Activated T-cell treated with anti-CD3 and anti-CD28 coated beads, Interleukin-2, amount 50 U/mL, for 72 hours (primary cell): ENCODE measurements around the gene SFXN5. TPM values are rescaled to one million over a fixed set of nuclear protein-coding genes. Genes with fewer than 3 reads are reported as not detected.

Source experiments
- ATAC-seq, 2 donors: fragments of 150-1000 bp; cut with Tn5 transposase; replicated peaks in 1 of 2; 2 replicates each; pipeline ENCODE4 v1.10.0; 2021; ENCODE audit warnings: moderate library complexity in 2 of 2, mild to moderate bottlenecking in 1 of 2
- DNase-seq, 2 donors: peaks; one replicate each; pipeline ENCODE4 v3.0.0; 2021 to 2022; ENCODE audit warnings: mixed read lengths in 1 of 2
- H3K27ac Mint-ChIP-seq: one replicate; pipeline ENCODE4 v1.8.0; 2022; ENCODE audit warnings: mild to moderate bottlenecking, moderate library complexity, mixed read lengths
- H3K27me3 Mint-ChIP-seq: one replicate; pipeline ENCODE4 v1.8.0; 2022; ENCODE audit warnings: low read depth, mixed read lengths
- H3K36me3 Mint-ChIP-seq, 2 donors: one replicate each; pipeline ENCODE4 v1.8.0; 2022; ENCODE audit warnings: mixed read lengths in 2 of 2, mild to moderate bottlenecking in 1 of 2; ENCODE audit not compliant: insufficient read depth in 2 of 2
- H3K4me1 Mint-ChIP-seq: one replicate; pipeline ENCODE4 v1.8.0; 2022; ENCODE audit warnings: low read depth, mixed read lengths
- H3K4me3 Mint-ChIP-seq, 2 donors: one replicate each; pipeline ENCODE4 v1.8.0; 2022; ENCODE audit warnings: mild to moderate bottlenecking in 2 of 2, mixed read lengths in 2 of 2, moderate library complexity in 2 of 2
- H3K9me3 Mint-ChIP-seq, 2 donors: one replicate each; pipeline ENCODE4 v1.8.0; 2022; ENCODE audit warnings: mixed read lengths in 2 of 2
- total RNA-seq, 2 donors: library from RNA; stranded (reverse); gene quantifications; one replicate each; pipeline ENCODE4 v1.2.3, GENCODE V29; 2022

Gene SFXN5
- total RNA-seq, 2 donors from 2014 or later, result 9.1 to 10.1 TPM

- DNase-seq (no peak), ATAC-seq (no peak)
- Mint-ChIP-seq H3K36me3 (no peaks in the 10 kb centered on the region), H3K4me1 (no peaks in the 10 kb centered on the region), H3K27me3 (no peaks in the 10 kb centered on the region), H3K9me3 (no peaks in the 10 kb centered on the region), H3K27ac (no peak overlapping the region), H3K4me3 (no peak overlapping the region)
Observed at GRCh38 chr2:72933646-72934151, 137.8 kb downstream of the SFXN5 start.

GRCh38 chr2:72933207-72933606 is 138.3 kb downstream of the SFXN5 start:
- DNase-seq, result no peak
- H3K27me3 Mint-ChIP-seq, result no peaks in the 10 kb centered on the region
- ATAC-seq, result no peak
- H3K4me3 Mint-ChIP-seq, result no peak overlapping the region
- H3K27ac Mint-ChIP-seq, result no peak overlapping the region
- no peaks in the 10 kb centered on the region for H3K36me3 Mint-ChIP-seq
- H3K9me3 Mint-ChIP-seq, result no peaks in the 10 kb centered on the region
- H3K4me1 Mint-ChIP-seq, result no peaks in the 10 kb centered on the region

- Mint-ChIP-seq H3K9me3 (no peaks in the 10 kb centered on the region), H3K27ac (no peak overlapping the region), H3K36me3 (no peaks in the 10 kb centered on the region), H3K4me3 (no peak overlapping the region), H3K27me3 (no peaks in the 10 kb centered on the region), H3K4me1 (no peaks in the 10 kb centered on the region)
- ATAC-seq (no peak), DNase-seq (no peak)
Observed at GRCh38 chr2:72932805-72933204, 138.7 kb downstream of the SFXN5 start.

GRCh38 chr2:72932045-72932740 is 139.3 kb downstream of the SFXN5 start:
- peak; percentile 20 to 31 for ATAC-seq
- Mint-ChIP-seq H3K4me1 (no peaks in the 10 kb centered on the region), H3K27me3 (no peaks in the 10 kb centered on the region), H3K4me3 (no peak overlapping the region), H3K27ac (no peak overlapping the region), H3K36me3 (no peaks in the 10 kb centered on the region), H3K9me3 (no peaks in the 10 kb centered on the region)
- DNase-seq, result no peak

GRCh38 chr2:72931280-72931910 is 140.1 kb downstream of the SFXN5 start:
- Mint-ChIP-seq H3K4me3 (no peak overlapping the region), H3K36me3 (no peaks in the 10 kb centered on the region), H3K4me1 (no peaks in the 10 kb centered on the region), H3K9me3 (no peaks in the 10 kb centered on the region), H3K27ac (no peak overlapping the region), H3K27me3 (no peaks in the 10 kb centered on the region)
- ATAC-seq, result peak; percentile 80 to 85
- DNase-seq, result peak in 1 of 2 donors; percentile 52

GRCh38 chr2:72929010-72929409 is 142.5 kb downstream of the SFXN5 start:
- Mint-ChIP-seq H3K4me3 (no peak overlapping the region), H3K27ac (no peak overlapping the region), H3K9me3 (no peaks in the 10 kb centered on the region), H3K36me3 (no peaks in the 10 kb centered on the region), H3K27me3 (peaks cover 2% of the 10 kb centered on the region), H3K4me1 (peaks cover 2% of the 10 kb centered on the region)
- no peak for DNase-seq
- ATAC-seq, result no peak

- Mint-ChIP-seq H3K4me1 (peaks cover 7% of the 10 kb centered on the region), H3K27me3 (peaks cover 13% of the 10 kb centered on the region), H3K9me3 (no peaks in the 10 kb centered on the region), H3K36me3 (no peaks in the 10 kb centered on the region), H3K4me3 (no peak overlapping the region), H3K27ac (no peak overlapping the region)
- DNase-seq (no peak), ATAC-seq (no peak)
Observed at GRCh38 chr2:72927619-72928550, 143.6 kb downstream of the SFXN5 start.

- Mint-ChIP-seq H3K36me3 (no peaks in the 10 kb centered on the region), H3K9me3 (no peaks in the 10 kb centered on the region), H3K4me1 (peaks cover 7% of the 10 kb centered on the region), H3K4me3 (no peak overlapping the region), H3K27ac (no peak overlapping the region), H3K27me3 (peaks cover 22% of the 10 kb centered on the region)
- DNase-seq (no peak), ATAC-seq (no peak)
Observed at GRCh38 chr2:72926811-72927465, 144.6 kb downstream of the SFXN5 start.

- DNase-seq, result no peak
- Mint-ChIP-seq H3K27me3 (peaks cover 28% of the 10 kb centered on the region), H3K36me3 (no peaks in the 10 kb centered on the region), H3K4me3 (no peak overlapping the region), H3K27ac (no peak overlapping the region), H3K4me1 (peaks cover 7% of the 10 kb centered on the region), H3K9me3 (no peaks in the 10 kb centered on the region)
- ATAC-seq, result no peak
Observed at GRCh38 chr2:72926368-72926767, 145.1 kb downstream of the SFXN5 start.

GRCh38 chr2:72925328-72925943 is 146.1 kb downstream of the SFXN5 start:
- H3K27me3 Mint-ChIP-seq, result peaks cover 37% of the 10 kb centered on the region
- H3K9me3 Mint-ChIP-seq, result no peaks in the 10 kb centered on the region
- DNase-seq (no peak), ATAC-seq (no peak)
- no peak overlapping the region for H3K4me3 Mint-ChIP-seq
- H3K27ac Mint-ChIP-seq, result no peak overlapping the region
- H3K4me1 Mint-ChIP-seq, result peaks cover 7% of the 10 kb centered on the region
- H3K36me3 Mint-ChIP-seq, result no peaks in the 10 kb centered on the region

GRCh38 chr2:72924353-72925240 is 146.9 kb downstream of the SFXN5 start:
- H3K27me3 Mint-ChIP-seq, result peaks cover 43% of the 10 kb centered on the region
- H3K4me3 Mint-ChIP-seq, result peak overlapping the region; percentile 32 to 43
- peak in 1 of 2 donors; percentile 37 for ATAC-seq
- H3K36me3 Mint-ChIP-seq, result no peaks in the 10 kb centered on the region
- H3K9me3 Mint-ChIP-seq, result no peaks in the 10 kb centered on the region
- peak in 1 of 2 donors; percentile 39 for DNase-seq
- no peak overlapping the region for H3K27ac Mint-ChIP-seq
- peaks cover 9% of the 10 kb centered on the region for H3K4me1 Mint-ChIP-seq
